Progenitor cell of endocrine pancreas (in vitro differentiated cells): ENCODE results near the gene SLC2A13. TPM values are rescaled to one million over a fixed set of nuclear protein-coding genes. Genes with fewer than 3 reads are reported as not detected.
A peak's percentile ranks its signal among the peaks of the same experiment; 100 is the strongest.

Source experiments
- DNase-seq: peaks from one replicate; pipeline ENCODE4 v3.0.0; 2021; ENCODE audit warnings: low spot score; ENCODE audit not compliant: unreplicated experiment
- H3K27ac Mint-ChIP-seq: 2 replicates; pipeline ENCODE4 v1.8.0; 2021; ENCODE audit warnings: mild to moderate bottlenecking, moderate library complexity, mixed read lengths
- H3K27me3 Mint-ChIP-seq: 2 replicates; pipeline ENCODE4 v1.8.0; 2021; ENCODE audit warnings: mixed read lengths
- H3K36me3 Mint-ChIP-seq: 2 replicates; pipeline ENCODE4 v1.8.0; 2022; ENCODE audit warnings: mixed read lengths; ENCODE audit not compliant: insufficient read depth
- H3K4me1 Mint-ChIP-seq: 2 replicates; pipeline ENCODE4 v1.8.0; 2021; ENCODE audit warnings: low read depth, mixed read lengths
- H3K4me3 Mint-ChIP-seq: 2 replicates; pipeline ENCODE4 v1.8.0; 2021; ENCODE audit warnings: low read depth, mild to moderate bottlenecking, moderate library complexity, mixed read lengths
- H3K9me3 Mint-ChIP-seq: 2 replicates; pipeline ENCODE4 v1.8.0; 2021; ENCODE audit warnings: low read depth, mixed read lengths
- long read RNA-seq: library from polyadenylated mRNA; unstranded; transcript quantifications from one replicate; pipeline ENCODE4 v2.0.0, GENCODE V29; 2020
- total RNA-seq: library from RNA; stranded (reverse); gene quantifications from 2 replicates; pipeline ENCODE4 v1.2.1, GENCODE V29; 2021
- TF ChIP-seq, protein P1 (sequence below): fragments of 200-600 bp; sonication (generic); IDR thresholded peaks from one replicate; pipeline ENCODE4 v1.5.0; 2021; ENCODE audit warnings: antibody characterized with exemption, mild to moderate bottlenecking; ENCODE audit not compliant: unreplicated experiment

SLC2A13 gene
- total RNA-seq, result 7.4 and 8.4 TPM in 2 replicates
- long read RNA-seq, partial matches to known transcripts, result 0 of 4 reads
- long read RNA-seq, other reads (novel, unspliced or antisense), result 4 of 4 reads

DNA sequence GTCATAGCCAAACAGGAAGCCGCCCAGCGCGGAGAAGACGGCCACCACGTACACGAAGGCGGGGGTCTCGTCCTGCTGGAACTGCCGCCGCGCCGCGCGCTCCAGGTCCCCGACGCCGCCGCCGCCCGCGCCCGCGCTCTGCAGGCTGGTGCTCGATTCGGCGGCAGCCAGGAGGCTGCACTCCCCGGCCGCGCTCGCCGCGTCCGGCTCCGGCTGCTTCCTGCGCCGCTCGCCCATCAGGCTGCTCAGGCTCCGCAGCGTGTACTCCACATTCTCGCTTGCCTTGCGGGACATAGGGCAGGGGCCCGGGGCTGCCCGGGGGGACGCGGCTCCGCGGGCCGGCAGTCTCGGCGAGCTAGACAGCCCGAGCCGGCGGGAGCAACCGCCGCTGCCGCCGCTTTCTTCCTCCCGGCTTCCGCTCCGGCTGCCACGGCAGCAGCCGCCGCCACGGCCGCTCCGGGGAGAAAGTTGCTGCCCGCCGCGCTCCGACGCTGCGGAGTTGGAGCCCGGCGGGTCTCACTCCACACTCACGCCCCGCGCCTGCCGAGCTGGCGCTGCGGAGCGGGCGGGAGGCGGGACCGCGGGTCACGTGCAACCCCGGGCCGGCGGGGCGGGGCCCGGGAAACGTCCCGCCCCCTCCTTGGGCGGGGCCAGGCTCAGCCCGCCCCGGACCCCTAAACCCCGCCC, at the start of gene SLC2A13:
Gene SLC2A13 (minus strand): TSS at position 567 of the 687 bp plus-strand sequence. CDS start 273 bp downstream, at position 294.
- H3K4me1 Mint-ChIP-seq, result peaks cover 15% of the 10 kb centered on the region
- peak; percentile 51 for DNase-seq
- H3K9me3 Mint-ChIP-seq, result no peaks in the 10 kb centered on the region
- peaks cover 18% of the 10 kb centered on the region for H3K27me3 Mint-ChIP-seq
- H3K4me3 Mint-ChIP-seq, result peak within 1 kb of the TSS; percentile 78
- no peaks in the 10 kb centered on the region for H3K36me3 Mint-ChIP-seq
- TF ChIP-seq, protein P1, sequence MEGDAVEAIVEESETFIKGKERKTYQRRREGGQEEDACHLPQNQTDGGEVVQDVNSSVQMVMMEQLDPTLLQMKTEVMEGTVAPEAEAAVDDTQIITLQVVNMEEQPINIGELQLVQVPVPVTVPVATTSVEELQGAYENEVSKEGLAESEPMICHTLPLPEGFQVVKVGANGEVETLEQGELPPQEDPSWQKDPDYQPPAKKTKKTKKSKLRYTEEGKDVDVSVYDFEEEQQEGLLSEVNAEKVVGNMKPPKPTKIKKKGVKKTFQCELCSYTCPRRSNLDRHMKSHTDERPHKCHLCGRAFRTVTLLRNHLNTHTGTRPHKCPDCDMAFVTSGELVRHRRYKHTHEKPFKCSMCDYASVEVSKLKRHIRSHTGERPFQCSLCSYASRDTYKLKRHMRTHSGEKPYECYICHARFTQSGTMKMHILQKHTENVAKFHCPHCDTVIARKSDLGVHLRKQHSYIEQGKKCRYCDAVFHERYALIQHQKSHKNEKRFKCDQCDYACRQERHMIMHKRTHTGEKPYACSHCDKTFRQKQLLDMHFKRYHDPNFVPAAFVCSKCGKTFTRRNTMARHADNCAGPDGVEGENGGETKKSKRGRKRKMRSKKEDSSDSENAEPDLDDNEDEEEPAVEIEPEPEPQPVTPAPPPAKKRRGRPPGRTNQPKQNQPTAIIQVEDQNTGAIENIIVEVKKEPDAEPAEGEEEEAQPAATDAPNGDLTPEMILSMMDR, result peak; percentile 10
- peak within 1 kb of the TSS; percentile 64 for H3K27ac Mint-ChIP-seq

DNA sequence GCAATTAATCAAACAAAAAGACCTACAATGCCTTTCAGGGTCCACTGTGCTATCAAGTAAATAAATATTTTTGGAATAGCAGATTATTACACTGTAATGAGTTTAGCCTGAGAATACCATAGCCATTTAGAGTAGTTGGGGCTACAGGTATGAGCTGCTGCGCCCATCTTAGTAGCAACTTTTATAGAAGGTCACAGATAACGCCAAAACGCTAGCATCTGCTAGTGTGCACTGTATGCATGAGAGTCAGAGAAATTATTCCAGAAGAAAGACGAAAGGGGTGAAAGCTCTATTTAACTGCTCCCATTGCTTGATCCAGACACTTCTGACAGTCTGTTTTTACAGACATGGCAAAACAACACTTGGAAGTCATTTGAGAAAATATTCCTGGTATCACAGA, 48.5 kb upstream of the SLC2A13 start:
- no peaks in the 10 kb centered on the region for H3K9me3 Mint-ChIP-seq
- H3K36me3 Mint-ChIP-seq, result no peaks in the 10 kb centered on the region
- H3K4me1 Mint-ChIP-seq, result peaks cover 3% of the 10 kb centered on the region
- no peak overlapping the region for H3K27ac Mint-ChIP-seq
- TF ChIP-seq, protein P1, result no peak
- no peaks in the 10 kb centered on the region for H3K27me3 Mint-ChIP-seq
- no peak overlapping the region for H3K4me3 Mint-ChIP-seq
- DNase-seq, result no peak

DNA sequence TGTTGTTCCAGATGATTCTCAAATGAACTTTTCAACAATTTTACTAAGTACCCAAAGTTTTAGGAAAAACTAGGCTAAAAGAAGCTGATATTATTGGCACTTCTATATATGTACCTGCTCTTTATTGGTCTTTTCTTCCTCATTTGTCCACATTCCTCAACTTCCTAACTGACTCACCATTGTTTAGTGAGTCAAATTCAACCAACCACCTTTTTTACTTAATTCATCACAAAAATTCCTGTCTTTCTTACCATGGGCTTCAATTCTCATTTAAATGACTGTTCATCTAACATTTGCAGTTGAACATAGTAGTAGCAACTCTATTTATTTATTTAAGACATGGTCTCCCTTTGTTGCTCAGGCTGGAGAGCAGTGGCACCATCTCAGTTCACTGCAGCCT, 47.6 kb upstream of the SLC2A13 start:
- no peak for DNase-seq
- Mint-ChIP-seq H3K9me3 (no peaks in the 10 kb centered on the region), H3K27ac (no peak overlapping the region), H3K4me3 (no peak overlapping the region), H3K36me3 (no peaks in the 10 kb centered on the region), H3K4me1 (peaks cover 3% of the 10 kb centered on the region), H3K27me3 (no peaks in the 10 kb centered on the region)
- TF ChIP-seq, protein P1, result no peak

DNA sequence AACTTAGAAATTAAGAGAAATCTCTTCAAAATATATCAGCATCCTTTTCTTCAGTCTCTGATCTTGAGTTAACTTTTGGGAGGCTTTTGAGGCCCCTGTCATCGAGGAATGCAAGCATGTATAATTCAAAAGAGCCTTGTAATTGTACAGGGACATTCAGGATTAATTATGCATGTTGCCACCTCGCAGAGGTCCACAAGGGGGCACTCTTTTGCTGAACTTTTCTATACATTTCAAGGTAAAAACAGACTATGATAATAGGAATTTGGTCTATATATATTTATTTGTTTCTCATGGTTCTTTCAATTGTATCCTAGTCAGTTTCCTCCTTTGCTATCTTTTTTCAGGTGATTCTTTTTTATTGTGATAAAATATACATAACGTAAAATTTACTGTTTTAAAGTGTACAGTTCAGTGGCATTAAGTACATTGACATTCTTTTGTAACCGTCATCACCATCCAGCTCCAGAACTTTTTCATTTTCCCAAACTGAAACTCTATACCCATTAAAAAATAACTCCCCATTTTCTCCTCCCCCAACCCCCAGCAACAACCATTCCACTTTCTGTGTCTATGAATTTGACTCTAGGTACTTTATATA, 47.0 kb upstream of the SLC2A13 start:
- TF ChIP-seq, protein P1, result peak; percentile 93
- H3K9me3 Mint-ChIP-seq, result no peaks in the 10 kb centered on the region
- peaks cover 3% of the 10 kb centered on the region for H3K4me1 Mint-ChIP-seq
- H3K27me3 Mint-ChIP-seq, result no peaks in the 10 kb centered on the region
- H3K27ac Mint-ChIP-seq, result no peak overlapping the region
- DNase-seq, result peak; percentile 14
- H3K36me3 Mint-ChIP-seq, result no peaks in the 10 kb centered on the region
- no peak overlapping the region for H3K4me3 Mint-ChIP-seq

DNA sequence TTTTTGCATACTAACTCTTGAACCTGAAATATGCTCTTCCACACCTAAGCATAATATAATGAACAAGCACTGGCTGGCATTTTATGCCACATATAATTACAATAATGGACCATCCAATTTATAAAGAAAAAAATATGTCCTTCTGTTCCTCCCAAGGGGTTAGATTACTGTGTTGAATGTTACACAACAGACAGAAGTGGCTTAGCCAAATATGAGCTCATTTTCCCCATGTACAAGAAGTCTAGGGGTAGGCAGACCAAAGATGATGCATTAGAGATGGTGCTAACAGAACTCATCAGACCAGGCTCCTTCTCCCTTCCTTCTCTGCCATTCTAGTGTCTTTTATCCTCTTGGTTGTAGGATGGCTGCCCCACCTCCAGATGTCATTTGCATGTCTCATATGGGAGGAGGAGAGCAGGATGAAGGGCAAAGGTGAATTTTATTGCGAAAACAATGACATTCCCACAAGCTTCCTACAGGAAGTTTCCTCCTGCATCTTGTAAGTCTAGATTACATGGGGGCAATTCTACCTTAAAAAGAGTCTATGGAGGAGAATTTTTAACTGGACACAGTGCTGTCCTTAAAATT, 43.9 kb upstream of the SLC2A13 start:
- H3K4me3 Mint-ChIP-seq, result no peak overlapping the region
- TF ChIP-seq, protein P1, result no peak
- peaks cover 1% of the 10 kb centered on the region for H3K4me1 Mint-ChIP-seq
- no peaks in the 10 kb centered on the region for H3K9me3 Mint-ChIP-seq
- H3K27me3 Mint-ChIP-seq, result no peaks in the 10 kb centered on the region
- no peaks in the 10 kb centered on the region for H3K36me3 Mint-ChIP-seq
- no peak for DNase-seq
- no peak overlapping the region for H3K27ac Mint-ChIP-seq
